ENCODE measurements around the gene ARSI.

ARSI gene

DNA sequence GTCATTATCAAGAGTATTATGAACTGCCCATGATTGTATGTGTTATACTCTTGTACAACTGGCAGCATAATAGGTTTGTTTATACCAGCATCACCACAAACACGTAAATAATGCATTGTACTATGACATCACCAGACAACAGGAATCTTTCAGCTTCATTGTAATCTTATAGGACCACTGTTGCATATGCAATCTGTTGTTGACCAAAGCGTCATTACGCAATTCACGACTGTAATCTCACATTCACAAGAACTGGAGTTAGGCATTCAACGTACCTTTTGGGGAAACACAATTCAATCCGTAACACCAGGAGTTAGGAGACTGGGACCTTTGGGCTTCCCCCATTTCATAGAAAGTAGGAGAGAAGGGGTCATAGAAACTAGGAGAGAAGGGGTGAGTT lies 20.4 kb upstream of the ARSI start:
- TF ChIP-seq, protein P1, sequence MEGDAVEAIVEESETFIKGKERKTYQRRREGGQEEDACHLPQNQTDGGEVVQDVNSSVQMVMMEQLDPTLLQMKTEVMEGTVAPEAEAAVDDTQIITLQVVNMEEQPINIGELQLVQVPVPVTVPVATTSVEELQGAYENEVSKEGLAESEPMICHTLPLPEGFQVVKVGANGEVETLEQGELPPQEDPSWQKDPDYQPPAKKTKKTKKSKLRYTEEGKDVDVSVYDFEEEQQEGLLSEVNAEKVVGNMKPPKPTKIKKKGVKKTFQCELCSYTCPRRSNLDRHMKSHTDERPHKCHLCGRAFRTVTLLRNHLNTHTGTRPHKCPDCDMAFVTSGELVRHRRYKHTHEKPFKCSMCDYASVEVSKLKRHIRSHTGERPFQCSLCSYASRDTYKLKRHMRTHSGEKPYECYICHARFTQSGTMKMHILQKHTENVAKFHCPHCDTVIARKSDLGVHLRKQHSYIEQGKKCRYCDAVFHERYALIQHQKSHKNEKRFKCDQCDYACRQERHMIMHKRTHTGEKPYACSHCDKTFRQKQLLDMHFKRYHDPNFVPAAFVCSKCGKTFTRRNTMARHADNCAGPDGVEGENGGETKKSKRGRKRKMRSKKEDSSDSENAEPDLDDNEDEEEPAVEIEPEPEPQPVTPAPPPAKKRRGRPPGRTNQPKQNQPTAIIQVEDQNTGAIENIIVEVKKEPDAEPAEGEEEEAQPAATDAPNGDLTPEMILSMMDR (IDR thresholded peaks at IDR 0.05; ENCODE audit: control extremely low read depth, extremely low read depth, low read depth, missing control alignments): no peak
- CTCF ChIA-PET: interaction anchor here (0.9 to 1.5 kb wide), 2 partner anchors 27 to 104 kb away, joined by 3 read pairs; no protein-coding TSS in a partner anchor
- no peak for DNase-seq (ENCODE audit: extremely low spot score)
- POLR2A ChIA-PET: no interaction called here

DNA sequence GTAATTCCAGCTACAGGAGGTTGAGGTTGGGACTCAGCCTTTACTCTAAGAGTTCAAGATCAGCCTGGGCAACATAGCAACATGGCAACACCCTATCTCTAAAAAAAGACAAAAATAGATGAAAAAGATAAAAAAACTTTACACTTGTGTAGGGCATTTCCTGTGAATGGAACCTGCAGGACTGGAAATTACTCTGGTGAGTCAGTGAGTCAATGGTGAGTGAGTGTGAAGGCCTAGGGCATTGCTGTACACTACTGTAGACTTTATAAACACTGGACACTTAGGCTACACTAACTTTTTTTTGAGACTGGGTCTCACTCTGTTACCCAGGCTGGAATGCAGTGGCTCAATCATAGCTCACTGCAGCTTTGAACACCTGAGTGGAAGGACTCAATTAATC lies 19.5 kb upstream of the ARSI start:
- no peak for DNase-seq (ENCODE audit: extremely low spot score)
- TF ChIP-seq, protein P1 (IDR thresholded peaks at IDR 0.05; ENCODE audit: control extremely low read depth, extremely low read depth, low read depth, missing control alignments): no peak
- ChIA-PET POLR2A (no interaction called here), CTCF (interaction anchor here (0.9 kb wide), 1 partner anchor 28 kb away, joined by 3 read pairs; no protein-coding TSS in a partner anchor)

DNA sequence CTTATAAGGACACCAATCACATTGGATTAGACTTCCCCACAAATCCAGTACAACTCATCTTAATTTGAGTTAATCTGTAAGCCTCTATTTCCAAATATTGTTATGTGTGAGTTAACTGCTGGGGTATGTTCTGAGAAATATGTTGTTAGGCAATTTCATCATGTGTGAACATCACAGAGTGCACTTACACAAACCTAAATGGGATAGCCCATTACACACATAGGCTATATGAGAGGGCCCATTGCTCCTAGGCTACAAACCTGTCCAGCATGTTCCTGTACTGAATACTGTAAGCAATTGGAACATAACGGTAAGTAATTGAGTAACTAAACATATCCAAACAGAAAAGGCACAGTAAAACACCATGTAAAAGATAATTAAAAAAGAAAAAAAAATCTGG lies 19.1 kb upstream of the ARSI start:
- DNase-seq (ENCODE audit: extremely low spot score): no peak
- TF ChIP-seq, protein P1 (IDR thresholded peaks at IDR 0.05; ENCODE audit: control extremely low read depth, extremely low read depth, low read depth, missing control alignments): no peak
- CTCF ChIA-PET: no interaction called here
- POLR2A ChIA-PET: no interaction called here

DNA sequence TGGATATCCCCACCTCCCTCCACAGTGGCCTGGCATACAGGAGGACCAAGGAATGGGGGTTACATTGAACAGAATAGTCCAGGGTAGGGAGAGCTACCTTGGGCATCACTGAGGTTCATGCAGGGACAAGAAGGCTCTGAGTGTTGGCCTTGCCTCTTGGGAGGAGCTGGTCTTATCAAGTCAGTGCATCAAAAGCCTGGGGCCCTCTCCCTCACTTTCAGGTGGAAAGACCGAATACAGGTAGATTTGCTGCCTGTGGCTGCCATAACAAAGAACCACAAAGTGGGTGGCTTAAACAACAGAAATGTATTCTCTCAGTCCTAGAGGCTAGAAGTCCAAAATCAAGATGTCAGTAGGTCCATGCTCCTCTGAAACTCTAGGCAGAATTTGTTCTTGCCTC lies 18.5 kb upstream of the ARSI start:
- DNase-seq (ENCODE audit: extremely low spot score): no peak
- ChIA-PET CTCF (interaction anchor here (1.0 to 2.2 kb wide), 4 partner anchors 11 to 29 kb away, joined by 3 to 5 read pairs (median 4); no protein-coding TSS in a partner anchor), POLR2A (no interaction called here)
- TF ChIP-seq, protein P1 (IDR thresholded peaks at IDR 0.05; ENCODE audit: control extremely low read depth, extremely low read depth, low read depth, missing control alignments): no peak

DNA sequence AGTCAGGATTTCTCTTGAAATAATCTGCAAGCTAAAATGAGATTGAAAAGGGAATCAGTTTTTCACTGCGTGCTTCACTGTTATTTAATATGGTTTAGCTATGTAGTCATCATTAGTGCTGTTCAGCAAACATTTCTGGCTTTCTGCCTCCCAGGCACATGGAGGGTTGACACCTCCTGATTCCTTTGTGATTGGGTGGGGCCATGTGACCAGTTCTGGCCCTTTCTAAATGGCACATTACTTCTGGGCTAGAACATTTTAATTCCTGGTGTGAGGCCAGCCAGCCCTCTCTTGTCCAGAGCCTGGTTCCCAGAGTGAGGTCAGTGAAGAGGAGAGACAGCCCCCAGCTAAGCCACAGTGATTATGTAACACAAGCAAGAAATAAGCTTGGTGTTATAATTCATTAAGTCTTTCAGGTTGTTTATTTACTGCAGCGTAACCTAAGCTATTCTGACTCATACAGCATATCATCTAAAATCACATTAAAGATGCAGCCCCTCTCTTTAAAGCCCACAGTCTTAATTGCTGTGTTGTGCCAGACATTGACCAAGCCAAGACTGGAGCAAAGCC lies 17.4 kb upstream of the ARSI start:
- ChIA-PET POLR2A (no interaction called here), CTCF (interaction anchor here (0.8 to 2.2 kb wide), 7 partner anchors 9 to 139 kb away, joined by 3 to 7 read pairs (median 4); no protein-coding TSS in a partner anchor)
- no peak for DNase-seq (ENCODE audit: extremely low spot score)
- TF ChIP-seq, protein P1 (IDR thresholded peaks at IDR 0.05; ENCODE audit: control extremely low read depth, extremely low read depth, low read depth, missing control alignments): no peak

DNA sequence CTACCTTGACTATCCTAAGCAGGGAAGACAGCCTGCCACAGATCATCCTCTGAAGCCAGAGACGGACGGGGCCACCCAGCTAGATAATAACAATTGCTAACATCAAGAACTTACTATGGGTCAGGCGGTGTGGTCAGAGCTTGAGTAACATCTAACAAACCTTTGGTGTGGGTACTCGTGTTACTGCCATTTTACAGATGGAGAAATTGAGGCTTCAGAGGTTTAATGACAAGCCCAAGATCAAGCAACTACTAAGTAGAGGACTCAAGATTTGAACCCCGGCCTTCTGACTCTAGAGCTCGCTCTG lies 16.7 kb upstream of the ARSI start:
- TF ChIP-seq, protein P1 (IDR thresholded peaks at IDR 0.05; ENCODE audit: control extremely low read depth, extremely low read depth, low read depth, missing control alignments): no peak
- CTCF ChIA-PET: interaction anchor here (1.1 to 2.2 kb wide), 3 partner anchors 9 to 100 kb away, joined by 3 to 7 read pairs (median 4); no protein-coding TSS in a partner anchor
- no peak for DNase-seq (ENCODE audit: extremely low spot score)
- POLR2A ChIA-PET: no interaction called here

Measured in GM10248 (cell line).